Thyroid gland (tissue), 4 donors: ENCODE measurements around the gene SPC25. TPM values are rescaled to one million over a fixed set of nuclear protein-coding genes. Genes with fewer than 3 reads are reported as not detected.

ENCODE experiments used
- DNase-seq, 2 donors: peaks; one replicate each; pipeline ENCODE4 v3.0.0-alpha.2; 2019
- H3K27ac ChIP-seq, 3 donors: fragments of 200-600 bp; sonication (generic); 1 replicate in 2 of 3; 2 replicates in 1 of 3; pipeline ENCODE4 v1.5.1; 2016 to 2019; ENCODE audit warnings: mild to moderate bottlenecking in 1 of 3, moderate library complexity in 1 of 3
- H3K27me3 ChIP-seq: fragments of 200-600 bp; sonication (generic); one replicate; pipeline ENCODE4 v1.5.1; 2019
- H3K36me3 ChIP-seq, 2 donors: fragments of 200-600 bp; sonication (generic); one replicate each; pipeline ENCODE4 v1.5.1; 2016 to 2019
- H3K4me1 ChIP-seq, 2 donors: fragments of 200-600 bp; sonication (generic); one replicate each; pipeline ENCODE4 v1.5.1; 2017 to 2019
- H3K4me3 ChIP-seq, 3 donors: fragments of 200-600 bp; sonication (generic); replicated peaks in 1 of 3; 1 replicate in 2 of 3; 2 replicates in 1 of 3; pipeline ENCODE4 v1.5.1; 2016; ENCODE audit warnings: mild to moderate bottlenecking in 1 of 3
- H3K9me3 ChIP-seq: fragments of 200-600 bp; sonication (generic); one replicate; pipeline ENCODE4 v1.5.1; 2017
- POLR2A ChIP-seq, 2 donors: fragments of 450-650 bp; IDR thresholded peaks; one replicate each; pipeline ENCODE4 v1.6.1; 2017; ENCODE audit warnings: antibody characterized with exemption in 2 of 2, mild to moderate bottlenecking in 2 of 2, moderate library complexity in 1 of 2
- WGBS, 2 donors: methylation state at CpG; one replicate each; pipeline ENCODE4 v1.1.5; 2017; 5-methylcytosine and 5-hydroxymethylcytosine counted together
- intact Hi-C: fragments of 100-400 bp; cut with DNase I; formaldehyde crosslinking; loops from one replicate; pipeline ENCODE4 v1.15.1; 2023
- total RNA-seq, 4 donors: library from RNA; depleted of rRNA; stranded (reverse); fragments of >200 nt; gene quantifications; one replicate each; pipeline ENCODE4 v1.2.3, GENCODE V29; 2016
- TF ChIP-seq, protein P1 (sequence below), 6 experiments: fragments of 200-600 bp in 3 of 6; fragments of 450-650 bp in 3 of 6; sonication (generic) in 3 of 6; IDR thresholded peaks; one replicate each; pipeline ENCODE4 v1.5.1; 2016 to 2019; ENCODE audit warnings: antibody characterized with exemption in 6 of 6, mild to moderate bottlenecking in 2 of 6, inconsistent platforms in 1 of 6, moderate library complexity in 1 of 6

SPC25 gene
- total RNA-seq, 4 donors from 2014 or later = 6.7 TPM; not detected in 3

DNA sequence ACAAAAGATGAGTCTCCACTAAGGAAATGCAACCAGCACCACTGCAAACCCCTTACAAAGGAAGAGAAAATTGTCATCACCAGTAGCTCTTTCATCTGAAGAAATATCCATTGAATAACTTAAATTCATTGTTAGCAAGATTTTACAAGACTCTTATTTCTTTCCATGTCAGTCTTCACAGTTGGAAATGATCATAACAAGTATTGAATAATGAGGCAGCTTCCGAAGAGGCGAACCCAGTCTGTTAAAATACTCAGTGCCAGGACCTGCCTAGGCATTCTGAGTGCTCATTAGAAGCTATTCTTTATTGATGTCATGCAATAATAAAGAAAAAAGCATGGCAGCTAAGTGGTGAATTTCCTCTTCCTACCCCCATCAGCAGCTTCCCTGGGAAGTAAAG is 54.3 kb downstream of the SPC25 start:
- WGBS, 2 donors = 98 to 99% methylated on average over 2 of the region's 2 CpGs
- Histone ChIP-seq H3K9me3 (no peaks in the 10 kb centered on the region), H3K4me3 (no peak overlapping the region), H3K27ac (no peak overlapping the region), H3K36me3 (no peaks in the 10 kb centered on the region), H3K27me3 (no peaks in the 10 kb centered on the region), H3K4me1 (no peaks in the 10 kb centered on the region)
- intact Hi-C loops = no loop called here
- no peak for DNase-seq
- no peak for TF ChIP-seq POLR2A (IDR thresholded peaks at IDR 0.05)
- TF ChIP-seq, protein P1, sequence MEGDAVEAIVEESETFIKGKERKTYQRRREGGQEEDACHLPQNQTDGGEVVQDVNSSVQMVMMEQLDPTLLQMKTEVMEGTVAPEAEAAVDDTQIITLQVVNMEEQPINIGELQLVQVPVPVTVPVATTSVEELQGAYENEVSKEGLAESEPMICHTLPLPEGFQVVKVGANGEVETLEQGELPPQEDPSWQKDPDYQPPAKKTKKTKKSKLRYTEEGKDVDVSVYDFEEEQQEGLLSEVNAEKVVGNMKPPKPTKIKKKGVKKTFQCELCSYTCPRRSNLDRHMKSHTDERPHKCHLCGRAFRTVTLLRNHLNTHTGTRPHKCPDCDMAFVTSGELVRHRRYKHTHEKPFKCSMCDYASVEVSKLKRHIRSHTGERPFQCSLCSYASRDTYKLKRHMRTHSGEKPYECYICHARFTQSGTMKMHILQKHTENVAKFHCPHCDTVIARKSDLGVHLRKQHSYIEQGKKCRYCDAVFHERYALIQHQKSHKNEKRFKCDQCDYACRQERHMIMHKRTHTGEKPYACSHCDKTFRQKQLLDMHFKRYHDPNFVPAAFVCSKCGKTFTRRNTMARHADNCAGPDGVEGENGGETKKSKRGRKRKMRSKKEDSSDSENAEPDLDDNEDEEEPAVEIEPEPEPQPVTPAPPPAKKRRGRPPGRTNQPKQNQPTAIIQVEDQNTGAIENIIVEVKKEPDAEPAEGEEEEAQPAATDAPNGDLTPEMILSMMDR (IDR thresholded peaks at IDR 0.05) = no peak

- H3K4me1 ChIP-seq = peaks cover 0 to 3% of the 10 kb centered on the region in 2 donors
These were observed 58.6 kb downstream of the SPC25 start for GRCh38 chr2:168831662-168832061.

GRCh38 chr2:168830958-168831357 is 59.3 kb downstream of the SPC25 start:
- intact Hi-C loops = no loop called here
- DNase-seq = no peak
- Histone ChIP-seq H3K27me3 (no peaks in the 10 kb centered on the region), H3K36me3 (no peaks in the 10 kb centered on the region), H3K9me3 (no peaks in the 10 kb centered on the region), H3K4me1 (peaks cover 0 to 3% of the 10 kb centered on the region in 2 donors), H3K4me3 (no peak overlapping the region), H3K27ac (no peak overlapping the region)
- TF ChIP-seq POLR2A (IDR thresholded peaks at IDR 0.05) = no peak
- TF ChIP-seq, protein P1 (IDR thresholded peaks at IDR 0.05) = no peak

More at GRCh38 chr2:168831662-168832061, 58.6 kb downstream of the SPC25 start:
- intact Hi-C loops = no loop called here
- no peak for DNase-seq
- H3K9me3 ChIP-seq = no peaks in the 10 kb centered on the region
- no peak overlapping the region for H3K4me3 ChIP-seq
- no peaks in the 10 kb centered on the region for H3K27me3 ChIP-seq
- H3K36me3 ChIP-seq = no peaks in the 10 kb centered on the region
- H3K27ac ChIP-seq = no peak overlapping the region
- TF ChIP-seq, protein P1 (IDR thresholded peaks at IDR 0.05) = no peak
- no peak for TF ChIP-seq POLR2A (IDR thresholded peaks at IDR 0.05)

- H3K4me1 ChIP-seq = peaks cover 0 to 3% of the 10 kb centered on the region in 2 donors
- no peak overlapping the region for H3K4me3 ChIP-seq
- TF ChIP-seq, protein P1 (IDR thresholded peaks at IDR 0.05) = no peak
- no peak for TF ChIP-seq POLR2A (IDR thresholded peaks at IDR 0.05)
- H3K27me3 ChIP-seq = no peaks in the 10 kb centered on the region
- H3K27ac ChIP-seq = no peak overlapping the region
- DNase-seq = no peak
- intact Hi-C loops = no loop called here
- no peaks in the 10 kb centered on the region for H3K9me3 ChIP-seq
- no peaks in the 10 kb centered on the region for H3K36me3 ChIP-seq
These were observed 65.1 kb downstream of the SPC25 start for GRCh38 chr2:168825126-168825525.

- Histone ChIP-seq H3K36me3 (no peaks in the 10 kb centered on the region), H3K4me1 (peaks cover 7 to 16% of the 10 kb centered on the region in 2 donors), H3K27me3 (no peaks in the 10 kb centered on the region), H3K4me3 (no peak overlapping the region), H3K27ac (no peak overlapping the region), H3K9me3 (no peaks in the 10 kb centered on the region)
- no peak for TF ChIP-seq POLR2A (IDR thresholded peaks at IDR 0.05)
- TF ChIP-seq, protein P1 (IDR thresholded peaks at IDR 0.05) = no peak
- no peak for DNase-seq
- intact Hi-C loops = no loop called here
- 73 to 85% methylated on average over 1 of the region's 1 CpG for WGBS, 2 donors
These were observed 68.2 kb downstream of the SPC25 start for GRCh38 chr2:168821992-168822391.
